ENCODE data around the gene CLEC16A.

Gene CLEC16A

DNA sequence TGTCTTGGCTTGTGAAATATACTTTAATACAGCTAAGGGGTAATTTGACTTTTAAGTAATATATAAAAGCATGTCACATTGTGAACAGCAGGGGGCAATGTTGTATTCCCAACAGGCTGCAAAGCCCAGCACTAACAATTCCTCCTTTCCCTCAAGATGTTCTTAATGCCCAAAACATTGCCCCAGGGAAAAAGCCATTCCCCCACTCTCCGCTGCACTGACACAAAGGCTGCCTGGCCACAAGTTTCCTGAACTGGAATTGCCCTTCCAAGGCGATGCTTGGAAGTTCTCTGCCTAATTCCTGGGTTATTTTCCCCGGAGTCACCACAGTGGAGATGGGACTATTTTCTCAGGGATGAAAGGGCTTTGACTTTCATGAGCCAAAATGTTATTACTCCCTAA, 27.2 kb downstream of the CLEC16A start:
- FAIRE-seq: peak; percentile 61

DNA sequence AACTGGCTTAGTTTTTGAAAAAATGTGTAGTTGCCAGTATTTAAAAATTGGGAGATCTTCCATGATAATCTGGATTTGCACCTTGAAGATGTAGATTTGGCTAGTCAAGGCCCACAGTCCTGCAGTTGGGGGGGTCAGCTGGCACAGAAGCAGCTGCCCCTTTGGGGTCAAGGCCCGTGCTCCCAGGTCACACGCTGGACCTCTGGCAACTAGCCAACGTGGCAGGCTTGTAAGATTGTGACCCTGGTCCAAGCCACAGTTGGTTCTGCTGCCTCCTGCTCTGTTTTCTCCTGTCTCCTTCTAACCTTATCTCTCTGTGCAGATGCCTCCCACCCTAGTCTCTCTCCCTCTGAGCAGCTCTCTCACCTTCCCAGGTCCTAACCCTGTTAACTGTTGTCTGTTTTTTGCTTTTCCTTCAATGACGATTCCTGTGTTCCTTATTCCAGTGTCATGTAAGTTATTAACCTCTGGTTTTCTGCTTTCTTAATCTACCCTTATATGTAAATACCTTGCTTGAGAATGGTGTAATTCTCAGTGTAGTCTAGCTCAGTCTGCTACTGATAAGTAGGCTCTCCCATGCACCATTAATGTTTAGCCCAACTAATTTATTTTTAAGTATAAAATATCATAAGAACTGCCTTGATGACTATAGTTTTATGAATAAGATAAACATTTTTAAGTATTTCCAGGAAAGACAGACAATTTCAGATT, 27.9 kb downstream of the CLEC16A start:
- FAIRE-seq: no peak

DNA sequence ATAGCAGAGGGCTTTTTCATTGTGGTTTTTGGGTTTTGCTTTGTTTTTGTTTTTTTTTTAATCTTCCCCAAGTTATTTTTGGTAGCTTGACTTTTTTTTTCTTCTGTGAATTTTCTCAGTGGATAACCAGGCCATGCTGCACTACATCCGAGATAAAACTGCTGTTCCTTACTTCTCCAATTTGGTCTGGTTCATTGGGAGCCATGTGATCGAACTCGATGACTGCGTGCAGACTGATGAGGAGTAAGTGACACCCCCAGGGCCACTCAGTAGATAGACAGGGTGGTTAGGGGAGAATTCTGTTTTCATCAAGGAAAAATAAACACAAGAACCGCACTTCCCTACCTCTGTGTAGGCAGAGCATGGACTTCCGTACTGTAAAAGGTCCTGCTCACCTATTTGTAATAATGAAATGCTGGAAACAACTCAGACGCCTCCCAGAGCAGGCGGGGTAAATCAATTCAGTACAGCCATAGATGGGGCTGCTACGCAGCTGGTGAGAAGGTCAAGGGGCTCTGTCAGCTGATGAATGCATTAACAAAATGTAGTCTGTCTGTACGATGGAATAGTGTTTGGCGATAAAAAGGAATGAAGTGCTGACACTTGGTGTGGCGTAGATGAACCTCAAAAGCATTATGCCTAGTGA, 28.6 kb downstream of the CLEC16A start:
- no peak for FAIRE-seq

DNA sequence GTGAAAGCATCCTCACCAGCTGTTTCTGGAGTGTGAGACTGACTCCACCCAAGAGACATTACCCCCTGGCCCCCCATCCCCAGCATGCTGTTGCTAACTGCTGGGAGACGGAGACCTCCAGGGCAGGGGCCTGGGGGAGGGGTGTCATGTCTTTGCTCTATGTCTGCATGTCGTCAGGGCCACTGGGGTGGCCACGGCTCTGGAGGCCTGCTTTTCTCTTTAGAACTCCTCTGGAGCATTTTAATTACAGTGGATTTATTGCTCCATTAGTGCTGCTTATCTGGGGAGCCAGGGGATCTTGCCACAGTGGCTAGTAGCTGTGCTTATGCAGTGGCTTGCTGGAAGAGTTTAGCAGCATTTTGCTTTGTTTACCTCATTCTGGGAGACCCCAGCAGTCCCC, 32.3 kb downstream of the CLEC16A start:
- no peak for FAIRE-seq

DNA sequence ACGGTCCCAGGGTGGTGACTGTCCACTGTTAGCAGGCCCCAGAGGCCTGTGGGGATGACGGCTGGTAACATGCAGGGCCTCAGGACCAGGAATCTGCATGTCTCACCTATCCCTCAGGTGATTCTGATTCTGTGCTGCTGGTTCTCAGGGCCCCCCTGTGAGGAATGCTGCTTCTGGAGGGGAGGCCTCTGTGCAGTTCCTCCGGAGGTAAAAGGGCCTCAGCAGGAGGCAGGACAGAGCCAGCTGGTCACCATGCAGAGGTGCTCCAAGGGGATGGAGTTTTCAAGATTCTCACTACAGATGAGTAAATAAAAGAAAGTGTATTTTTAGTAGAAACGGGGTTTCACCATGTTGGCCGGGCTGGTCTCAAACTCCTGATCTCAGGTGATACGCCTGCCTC, 33.8 kb downstream of the CLEC16A start:
- FAIRE-seq: no peak

DNA sequence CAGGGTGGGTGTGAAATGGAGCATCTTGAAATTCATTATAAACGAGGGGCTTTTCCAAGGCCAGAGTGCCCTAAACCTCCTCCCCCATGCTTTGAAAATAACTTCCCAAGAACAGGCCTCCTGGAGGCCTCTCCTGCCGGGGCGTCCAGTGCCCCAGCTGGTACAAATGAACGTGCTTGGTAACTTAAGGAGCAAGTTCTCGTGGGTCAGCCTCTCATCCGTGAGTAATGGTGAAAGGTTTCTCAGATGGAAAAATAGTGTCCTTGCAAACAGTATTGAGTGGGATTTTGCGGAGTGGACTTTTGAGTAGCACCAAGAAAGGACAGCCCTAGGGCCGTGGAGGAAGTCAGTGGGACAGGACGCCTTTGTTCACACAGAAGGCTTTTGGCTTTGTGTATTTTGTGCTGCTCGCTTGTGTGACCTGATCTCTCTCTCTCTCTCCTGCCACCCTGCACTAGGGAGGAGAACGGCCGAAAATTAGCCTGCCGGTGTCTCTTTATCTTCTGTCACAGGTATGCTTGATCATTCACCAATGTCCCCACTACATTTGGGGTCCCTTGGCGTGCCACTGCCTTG, 34.6 kb downstream of the CLEC16A start:
- no peak for FAIRE-seq

DNA sequence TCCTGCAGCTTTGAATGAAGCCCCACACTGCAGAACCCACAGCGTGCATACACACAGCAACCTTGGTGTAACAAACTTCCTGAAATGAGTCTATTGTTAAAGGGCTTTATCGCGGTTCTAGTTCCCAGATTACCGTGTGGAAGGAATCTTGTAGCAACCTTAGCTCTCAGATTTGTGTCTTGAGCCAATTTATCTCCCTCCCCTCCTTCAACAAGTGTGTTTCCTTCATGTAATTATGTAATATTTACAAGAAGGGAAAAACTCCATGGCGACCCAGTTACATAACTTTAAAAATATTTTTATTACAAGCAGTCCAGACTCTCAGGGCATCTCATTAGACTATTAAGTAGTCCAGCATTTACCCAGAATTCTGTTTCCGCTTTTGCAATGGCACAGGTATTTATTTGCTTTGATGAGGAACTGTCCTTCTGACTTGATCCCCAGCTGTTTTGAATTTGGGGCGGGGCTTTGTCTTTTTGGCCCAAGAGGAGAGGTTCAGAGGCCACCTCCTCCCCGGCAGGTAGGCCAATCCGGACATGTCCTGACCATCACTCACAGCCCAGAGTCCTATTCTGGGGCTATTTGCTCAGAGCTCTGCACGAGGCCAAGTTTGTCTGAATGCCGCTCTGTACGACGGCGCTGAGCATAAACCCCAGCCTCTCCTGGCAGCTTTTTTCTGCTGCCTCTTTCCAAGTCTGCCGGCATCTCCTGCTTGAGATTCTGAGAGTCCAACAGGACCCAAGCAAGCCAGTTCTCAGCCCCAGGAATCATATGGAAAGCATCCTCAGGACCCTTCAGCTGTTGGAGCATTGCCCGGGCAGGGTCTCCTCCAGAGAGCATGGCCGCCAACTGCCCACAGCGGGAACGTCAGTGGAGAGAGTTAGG, 35.6 kb downstream of the CLEC16A start:
- FAIRE-seq: no peak

DNA sequence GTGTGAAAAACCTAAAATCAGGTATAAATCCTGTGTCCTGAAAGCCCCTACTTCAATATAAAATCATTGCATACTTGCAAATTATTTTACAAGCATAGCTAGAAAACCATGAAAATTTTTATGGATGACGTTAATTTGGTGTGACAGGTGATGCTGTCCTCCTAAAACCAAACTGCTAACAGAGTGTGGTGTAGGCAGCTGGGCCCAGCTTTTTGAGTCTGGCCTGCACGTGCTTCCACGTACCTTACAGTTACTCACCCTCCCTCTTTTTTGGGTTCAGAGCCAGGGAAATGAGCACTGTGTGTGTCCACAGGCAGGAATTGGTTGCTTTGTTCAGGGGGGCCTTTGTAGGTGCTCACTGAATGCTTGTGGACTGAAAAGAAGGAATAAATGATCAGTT, 36.4 kb downstream of the CLEC16A start:
- no peak for FAIRE-seq

DNA sequence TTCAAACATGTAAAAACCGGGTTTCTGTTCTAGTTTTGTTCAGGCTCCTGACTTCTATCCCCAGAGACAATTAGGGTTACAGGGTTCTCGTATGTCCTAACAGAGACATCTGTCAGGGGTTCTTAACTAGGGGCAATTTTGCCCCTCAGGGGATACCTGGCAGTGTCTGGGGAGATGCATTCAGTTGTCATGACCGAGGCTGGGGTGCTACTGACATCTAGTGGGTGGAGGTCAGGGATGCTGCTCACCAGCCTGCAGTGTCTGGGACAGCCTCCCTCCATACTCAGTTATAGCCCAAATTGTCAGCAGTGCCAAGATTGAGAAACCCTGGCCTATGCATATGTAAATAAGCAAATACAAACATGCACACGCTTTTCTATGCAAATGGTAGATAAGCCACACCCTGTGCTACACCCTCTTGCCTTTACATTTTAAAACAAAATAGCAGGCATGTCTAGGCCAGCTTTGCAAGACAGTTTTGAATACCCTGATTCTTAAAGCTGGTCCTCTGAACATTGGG, 37.4 kb downstream of the CLEC16A start:
- FAIRE-seq: no peak

DNA sequence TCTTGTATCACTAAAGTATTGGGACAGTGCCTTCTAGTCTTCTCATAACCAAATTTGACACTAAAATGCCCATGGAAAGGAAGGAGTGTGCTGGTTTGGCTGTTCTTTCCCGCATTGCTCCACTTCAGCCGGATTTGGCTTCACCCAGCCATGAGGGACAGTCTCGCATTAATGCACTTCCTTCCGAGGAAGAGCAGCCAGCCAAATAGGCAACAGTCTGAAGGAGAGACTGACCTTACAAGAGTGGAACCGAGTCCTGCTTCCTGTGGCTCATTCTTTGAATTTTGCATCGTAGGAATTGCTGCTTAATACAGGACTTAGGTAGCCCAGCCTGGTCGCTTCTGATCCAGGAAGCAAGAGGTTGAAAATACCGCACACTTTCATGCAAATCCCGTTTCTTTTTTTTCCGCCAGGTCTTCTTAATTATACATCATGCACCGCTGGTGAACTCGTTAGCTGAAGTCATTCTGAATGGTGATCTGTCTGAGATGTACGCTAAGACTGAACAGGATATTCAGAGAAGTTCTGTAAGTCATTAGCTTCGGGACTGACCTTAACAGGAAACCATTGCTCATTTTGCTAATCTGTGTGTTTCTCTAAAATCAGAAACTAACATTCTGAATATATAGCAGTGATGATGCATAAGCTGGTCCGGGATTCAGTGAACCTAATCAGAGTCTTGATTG, 38.2 kb downstream of the CLEC16A start:
- FAIRE-seq: no peak

DNA sequence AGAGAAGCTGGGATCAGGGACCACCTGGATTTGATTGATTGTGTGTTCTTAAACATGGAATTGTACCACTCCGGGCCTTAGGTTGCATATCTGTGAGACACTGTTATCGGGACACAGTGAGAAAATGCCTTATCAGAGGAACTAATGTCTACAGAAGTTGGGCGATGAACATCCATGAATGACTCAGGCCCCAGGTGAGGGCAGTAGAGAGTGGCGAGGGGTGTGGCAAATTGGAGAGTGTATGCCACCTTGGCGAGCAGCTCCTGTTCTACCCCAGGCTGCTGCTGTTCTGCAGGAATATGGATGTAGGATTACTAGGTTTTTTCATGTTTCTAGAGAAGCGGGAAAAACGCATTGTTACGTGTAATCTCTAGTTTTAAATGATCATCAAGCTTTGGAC, 38.8 kb downstream of the CLEC16A start:
- no peak for FAIRE-seq

DNA sequence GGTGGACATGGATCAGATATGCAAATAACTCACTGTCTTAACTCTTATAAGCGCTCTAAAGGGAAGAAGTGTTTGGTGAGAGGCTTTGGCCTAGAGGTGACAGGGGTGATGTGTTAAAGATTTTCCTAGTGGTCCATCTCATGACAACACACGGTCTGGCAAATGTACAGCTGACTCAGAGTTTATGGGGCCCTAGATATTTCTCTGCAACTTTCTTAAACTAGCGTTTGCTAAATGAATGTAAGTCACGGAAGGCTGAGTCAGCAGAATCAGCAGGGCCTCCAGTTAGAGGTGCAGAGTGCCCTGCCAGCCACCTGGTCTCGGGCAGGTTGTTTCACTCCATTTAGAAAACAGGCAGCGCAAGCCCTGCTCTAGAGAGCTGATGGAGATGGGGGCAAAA, 40.1 kb downstream of the CLEC16A start:
- FAIRE-seq: no peak

DNA sequence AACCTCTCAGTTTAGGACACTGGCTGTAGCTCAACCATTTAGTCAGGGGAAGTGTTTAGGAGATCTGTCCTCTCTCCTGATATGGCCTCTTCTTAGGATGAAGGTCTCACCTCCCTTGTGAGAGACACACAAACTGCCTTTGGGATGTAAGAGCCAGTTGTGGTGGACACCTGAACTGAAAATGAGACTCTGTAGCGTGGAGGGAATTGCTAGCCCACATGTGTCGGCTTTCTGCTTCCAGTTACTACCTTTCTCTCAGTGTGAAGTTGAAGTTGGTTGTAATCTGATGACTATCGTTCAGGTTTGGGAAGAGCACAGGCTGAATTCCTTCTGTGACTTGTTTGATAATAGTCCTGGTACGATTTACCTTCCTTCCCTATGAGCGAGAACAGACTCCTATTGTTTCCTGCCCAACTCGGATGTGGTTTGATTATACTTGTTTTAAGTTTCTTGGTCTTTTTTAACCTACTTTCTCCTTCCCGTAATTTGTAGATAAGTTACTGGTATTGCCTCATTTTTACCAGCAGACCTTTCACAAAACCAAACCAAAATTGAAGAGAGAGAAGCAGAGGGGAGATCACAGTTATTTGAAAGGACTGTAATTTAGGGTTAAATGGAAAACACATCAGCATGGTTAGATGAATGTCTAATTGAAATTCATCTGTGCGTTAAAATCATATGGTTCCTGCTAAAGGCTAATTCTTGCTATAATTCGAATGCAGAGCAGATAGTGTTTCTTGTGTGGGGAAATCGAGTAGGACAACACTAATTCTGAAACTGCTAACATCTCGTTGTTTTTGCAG, 43.2 kb downstream of the CLEC16A start:
- FAIRE-seq: no peak

DNA sequence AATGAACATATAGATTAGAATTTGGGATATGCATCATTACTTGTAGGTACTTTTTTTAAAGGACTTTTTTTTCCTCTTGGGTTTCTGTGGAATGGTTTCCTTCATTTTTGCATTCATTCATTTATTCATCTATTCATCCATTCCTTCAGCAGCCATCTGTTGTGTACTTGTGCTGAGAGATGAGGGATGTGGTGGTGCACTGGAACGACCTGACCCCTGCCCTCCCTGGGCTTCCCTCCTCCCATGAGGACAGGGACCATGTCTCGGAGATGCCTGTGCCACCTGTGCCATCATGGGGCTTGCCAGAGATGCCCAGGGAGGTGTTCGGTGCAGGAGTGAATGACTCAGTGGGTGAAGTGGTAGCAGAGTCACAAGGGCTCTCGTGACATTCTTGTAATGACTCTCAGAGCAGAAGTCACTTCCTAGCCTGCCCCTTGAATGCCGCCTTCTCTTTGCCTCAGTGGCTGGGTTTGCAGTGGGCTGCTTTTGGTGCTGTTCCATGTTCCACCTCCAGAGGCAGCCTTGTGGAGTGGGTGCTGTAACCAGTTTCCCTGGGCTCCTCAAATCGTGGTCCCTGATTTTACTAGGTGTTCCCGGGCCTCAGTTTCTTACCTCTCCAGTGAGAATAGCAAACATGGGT, 43.9 kb downstream of the CLEC16A start:
- FAIRE-seq: no peak

DNA sequence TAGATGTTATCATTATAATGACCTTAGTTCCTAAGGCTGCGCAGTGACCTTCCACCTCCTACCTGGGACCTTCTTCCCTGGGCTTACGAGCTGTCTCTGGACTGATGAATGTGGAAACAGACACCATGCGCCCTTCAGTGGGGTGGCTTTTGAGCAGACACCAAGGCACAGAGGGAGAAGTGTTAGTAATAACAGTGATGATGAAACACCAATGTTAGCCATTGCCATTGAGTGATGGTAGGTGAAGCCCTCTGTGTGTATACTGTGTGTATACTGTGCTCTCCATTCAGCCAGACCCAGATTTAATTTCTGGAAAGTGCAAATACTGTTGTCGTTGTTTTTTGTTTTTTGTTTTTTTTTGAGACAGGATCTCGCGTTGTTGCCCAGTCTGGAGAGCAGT, 44.5 kb downstream of the CLEC16A start:
- no peak for FAIRE-seq

DNA sequence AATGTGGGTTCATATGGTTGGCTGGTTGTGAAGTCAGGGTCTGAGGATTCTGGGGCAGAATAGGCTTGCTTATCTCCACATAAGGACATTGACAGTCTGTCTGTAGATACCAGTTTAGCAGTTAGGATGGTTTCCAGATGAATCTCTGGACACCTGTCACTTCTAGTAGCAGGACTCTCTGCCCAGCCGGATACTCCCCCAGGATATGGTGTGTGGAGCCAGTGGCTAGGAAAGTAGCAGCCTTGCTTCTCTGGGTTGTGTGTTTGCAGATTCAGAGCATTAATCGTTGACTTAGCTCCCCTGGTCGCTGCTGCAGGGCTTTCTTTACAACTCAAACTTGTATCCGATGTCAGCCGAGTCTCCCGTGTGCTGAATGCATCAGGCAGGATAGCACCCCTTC, 45.2 kb downstream of the CLEC16A start:
- FAIRE-seq: no peak

DNA sequence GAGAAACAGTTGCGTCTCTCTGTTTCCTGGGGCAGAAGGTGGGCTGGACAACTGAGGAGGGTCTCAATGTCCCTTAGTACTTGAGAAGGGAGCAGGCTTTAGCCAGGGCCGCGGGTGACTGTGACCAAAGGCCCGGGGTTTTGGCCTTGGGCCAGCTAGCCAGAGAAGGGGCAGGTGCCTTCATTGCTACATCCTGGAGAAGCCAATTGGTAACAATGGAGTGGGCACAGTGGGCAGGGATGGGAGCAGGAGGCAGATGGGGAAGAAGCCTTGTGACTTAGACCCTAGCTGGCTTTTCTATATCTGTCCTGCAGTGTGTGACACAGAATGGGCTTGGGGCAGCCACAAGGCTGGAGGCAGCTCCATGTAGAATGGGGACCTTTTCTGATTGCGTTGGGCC, 46.0 kb downstream of the CLEC16A start:
- no peak for FAIRE-seq

DNA sequence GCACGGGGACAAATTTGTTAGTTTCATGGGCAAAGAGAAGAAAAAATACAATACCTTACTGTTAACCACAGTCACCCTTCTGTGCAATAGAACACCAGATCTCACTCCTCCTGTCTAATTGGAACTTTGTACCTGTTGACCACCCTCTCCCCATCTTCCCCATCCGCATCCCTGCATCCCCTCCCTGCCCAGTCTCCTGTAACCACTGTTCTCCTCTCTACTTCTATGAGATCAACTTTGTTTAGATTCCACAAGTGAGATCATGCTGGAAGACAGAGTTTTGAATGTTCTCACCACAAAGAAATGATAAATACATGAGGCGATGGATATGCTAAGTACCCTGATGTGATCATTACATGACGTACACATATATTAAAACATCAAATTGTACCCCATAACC, 47.7 kb downstream of the CLEC16A start:
- FAIRE-seq: no peak

DNA sequence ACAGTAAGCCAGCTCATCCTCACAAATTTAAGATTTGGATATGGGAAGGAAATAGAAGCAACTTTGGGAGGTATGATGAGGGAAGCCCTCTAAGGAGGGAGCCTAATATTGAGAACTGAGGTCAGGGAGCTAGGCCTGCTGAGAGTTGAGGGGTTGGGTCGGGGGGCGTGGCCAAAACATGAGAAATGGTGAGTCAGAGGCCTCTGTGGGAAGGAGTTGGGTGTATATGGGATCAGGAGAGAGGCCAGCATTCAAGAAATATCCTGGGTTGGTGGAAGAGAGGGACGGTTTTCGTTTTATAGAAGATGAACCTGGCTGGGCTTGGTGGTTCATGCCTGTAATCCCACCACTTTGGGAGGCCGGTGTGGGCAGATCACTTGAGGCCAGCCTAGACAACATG, 48.4 kb downstream of the CLEC16A start:
- FAIRE-seq: no peak

DNA sequence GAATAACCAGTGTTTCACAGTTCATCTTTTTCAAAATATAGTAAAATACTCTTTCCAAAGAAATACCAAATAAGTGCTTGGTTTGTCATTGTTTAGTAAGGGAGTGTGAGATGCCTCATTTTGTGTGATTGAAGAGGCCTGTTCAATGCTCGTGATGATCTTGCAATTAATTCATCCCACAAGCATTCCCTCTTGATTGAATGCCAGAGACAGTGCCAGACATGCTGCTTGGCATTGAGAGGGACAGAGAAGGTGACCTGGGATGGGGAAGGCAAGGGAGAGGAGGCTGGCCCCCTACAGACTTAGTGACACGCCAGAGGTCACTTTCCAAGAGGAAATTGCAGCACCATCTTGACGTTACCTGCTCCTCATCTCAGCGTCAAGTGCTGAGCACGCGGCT, 49.3 kb downstream of the CLEC16A start:
- no peak for FAIRE-seq

DNA sequence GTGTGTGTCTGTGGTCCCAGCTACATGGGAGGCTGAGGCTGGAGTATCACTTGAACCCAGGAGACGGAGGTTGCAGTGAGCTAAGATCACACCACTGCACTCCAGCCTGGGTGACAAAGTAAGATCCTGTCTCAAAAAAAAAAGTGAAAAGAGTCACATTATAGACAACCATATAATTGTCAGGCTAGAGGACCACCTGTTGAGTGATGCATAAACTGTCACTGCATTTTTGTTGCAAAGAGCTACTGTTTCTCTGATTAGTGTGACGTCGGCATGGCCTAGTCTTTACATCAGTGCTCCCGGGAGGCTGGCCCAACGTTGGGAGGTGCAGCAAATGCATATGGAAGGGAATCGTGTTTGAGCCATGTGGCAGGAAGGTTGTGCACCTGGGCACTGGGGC, 50.2 kb downstream of the CLEC16A start:
- no peak for FAIRE-seq
